ENCODE measurements around the gene ECE1. TPM values are rescaled to one million over a fixed set of nuclear protein-coding genes. Genes with fewer than 3 reads are reported as not detected.
"Not testable (repeated sequence)": the region's sequence is repeated elsewhere in the genome, so short reads cannot be mapped to it uniquely, and the experiment has no call there.

The ECE1 gene
- total RNA-seq, 3 donors from 2014 or later = 121 to 168 (median 149) TPM

- ATAC-seq (no peak), DNase-seq (no peak)
- Mint-ChIP-seq H3K4me3 (no peak overlapping the region), H3K36me3 (ENCODE audit: insufficient read depth) (peaks cover 32% of the 10 kb centered on the region), H3K9me3 (no peaks in the 10 kb centered on the region), H3K4me1 (ENCODE audit: low read depth) (no peaks in the 10 kb centered on the region), H3K27me3 (ENCODE audit: low read depth) (no peaks in the 10 kb centered on the region)
Observed at GRCh38 chr1:21240706-21241105, 49.6 kb downstream of the ECE1 start.

GRCh38 chr1:21239221-21239620, 51.0 kb downstream of the ECE1 start:
- Mint-ChIP-seq H3K36me3 (ENCODE audit: insufficient read depth) (peaks cover 26% of the 10 kb centered on the region), H3K9me3 (no peaks in the 10 kb centered on the region), H3K27me3 (ENCODE audit: low read depth) (no peaks in the 10 kb centered on the region), H3K4me3 (no peak overlapping the region), H3K4me1 (ENCODE audit: low read depth) (no peaks in the 10 kb centered on the region)
- DNase-seq (no peak), ATAC-seq (no peak)

GRCh38 chr1:21238141-21238800, 52.0 kb downstream of the ECE1 start:
- H3K27me3 Mint-ChIP-seq (ENCODE audit: low read depth) = no peaks in the 10 kb centered on the region
- no peaks in the 10 kb centered on the region for H3K4me1 Mint-ChIP-seq (ENCODE audit: low read depth)
- H3K36me3 Mint-ChIP-seq (ENCODE audit: insufficient read depth) = peaks cover 29% of the 10 kb centered on the region
- DNase-seq (no peak), ATAC-seq (no peak)
- H3K9me3 Mint-ChIP-seq = no peaks in the 10 kb centered on the region
- no peak overlapping the region for H3K4me3 Mint-ChIP-seq

GRCh38 chr1:21237446-21238088, 52.7 kb downstream of the ECE1 start:
- H3K36me3 Mint-ChIP-seq (ENCODE audit: insufficient read depth) = peaks cover 26% of the 10 kb centered on the region
- DNase-seq (no peak), ATAC-seq (no peak)
- no peaks in the 10 kb centered on the region for H3K27me3 Mint-ChIP-seq (ENCODE audit: low read depth)
- H3K4me3 Mint-ChIP-seq = no peak overlapping the region
- H3K9me3 Mint-ChIP-seq = no peaks in the 10 kb centered on the region
- no peaks in the 10 kb centered on the region for H3K4me1 Mint-ChIP-seq (ENCODE audit: low read depth)

- H3K36me3 Mint-ChIP-seq (ENCODE audit: insufficient read depth) = peaks cover 20% of the 10 kb centered on the region
Observed at GRCh38 chr1:21236178-21236577, 54.1 kb downstream of the ECE1 start.

GRCh38 chr1:21234779-21235178, 55.5 kb downstream of the ECE1 start:
- Mint-ChIP-seq H3K36me3 (ENCODE audit: insufficient read depth) (peaks cover 21% of the 10 kb centered on the region), H3K4me3 (no peak overlapping the region), H3K4me1 (ENCODE audit: low read depth) (peaks cover 1% of the 10 kb centered on the region), H3K9me3 (no peaks in the 10 kb centered on the region), H3K27me3 (ENCODE audit: low read depth) (no peaks in the 10 kb centered on the region)
- DNase-seq = no peak
- no peak for ATAC-seq

More at GRCh38 chr1:21236178-21236577, 54.1 kb downstream of the ECE1 start:
- DNase-seq (no peak), ATAC-seq (no peak)
- no peaks in the 10 kb centered on the region for H3K9me3 Mint-ChIP-seq
- peaks cover 1% of the 10 kb centered on the region for H3K4me1 Mint-ChIP-seq (ENCODE audit: low read depth)
- no peaks in the 10 kb centered on the region for H3K27me3 Mint-ChIP-seq (ENCODE audit: low read depth)
- no peak overlapping the region for H3K4me3 Mint-ChIP-seq

GRCh38 chr1:21233490-21233889, 56.8 kb downstream of the ECE1 start:
- DNase-seq (no peak), ATAC-seq (no peak)
- Mint-ChIP-seq H3K9me3 (no peaks in the 10 kb centered on the region), H3K4me1 (ENCODE audit: low read depth) (peaks cover 1% of the 10 kb centered on the region), H3K27me3 (ENCODE audit: low read depth) (no peaks in the 10 kb centered on the region), H3K36me3 (ENCODE audit: insufficient read depth) (peaks cover 24% of the 10 kb centered on the region), H3K4me3 (no peak overlapping the region)

GRCh38 chr1:21232044-21232443, 58.2 kb downstream of the ECE1 start:
- Mint-ChIP-seq H3K27me3 (ENCODE audit: low read depth) (no peaks in the 10 kb centered on the region), H3K4me1 (ENCODE audit: low read depth) (peaks cover 1% of the 10 kb centered on the region), H3K36me3 (ENCODE audit: insufficient read depth) (peaks cover 28% of the 10 kb centered on the region), H3K4me3 (no peak overlapping the region), H3K9me3 (no peaks in the 10 kb centered on the region)
- DNase-seq (peak; percentile 23), ATAC-seq (peak in 1 of 2 donors; percentile 52)

- Mint-ChIP-seq H3K4me1 (ENCODE audit: low read depth) (peaks cover 1% of the 10 kb centered on the region), H3K27me3 (ENCODE audit: low read depth) (no peaks in the 10 kb centered on the region), H3K4me3 (no peak overlapping the region), H3K36me3 (ENCODE audit: insufficient read depth) (peaks cover 31% of the 10 kb centered on the region), H3K9me3 (no peaks in the 10 kb centered on the region)
- no peak for ATAC-seq
- no peak for DNase-seq
Observed at GRCh38 chr1:21229246-21230000, 60.8 kb downstream of the ECE1 start.

GRCh38 chr1:21228224-21228623, 62.0 kb downstream of the ECE1 start:
- not testable (repeated sequence) for DNase-seq; H3K27me3 Mint-ChIP-seq (ENCODE audit: low read depth); H3K4me3 Mint-ChIP-seq; H3K4me1 Mint-ChIP-seq (ENCODE audit: low read depth); H3K9me3 Mint-ChIP-seq; ATAC-seq
- peaks cover 32% of the 10 kb centered on the region for H3K36me3 Mint-ChIP-seq (ENCODE audit: insufficient read depth)

- Mint-ChIP-seq H3K9me3 (no peaks in the 10 kb centered on the region), H3K36me3 (ENCODE audit: insufficient read depth) (peaks cover 38% of the 10 kb centered on the region), H3K27me3 (ENCODE audit: low read depth) (no peaks in the 10 kb centered on the region), H3K4me1 (ENCODE audit: low read depth) (no peaks in the 10 kb centered on the region), H3K4me3 (no peak overlapping the region)
- ATAC-seq (no peak), DNase-seq (no peak)
Observed at GRCh38 chr1:21225065-21225464, 65.2 kb downstream of the ECE1 start.

- Mint-ChIP-seq H3K4me1 (ENCODE audit: low read depth) (peaks cover 4% of the 10 kb centered on the region), H3K27me3 (ENCODE audit: low read depth) (no peaks in the 10 kb centered on the region), H3K36me3 (ENCODE audit: insufficient read depth) (peaks cover 31% of the 10 kb centered on the region), H3K9me3 (no peaks in the 10 kb centered on the region), H3K4me3 (no peak overlapping the region)
- ATAC-seq (no peak), DNase-seq (no peak)
Observed at GRCh38 chr1:21220815-21221214, 69.4 kb downstream of the ECE1 start.

GRCh38 chr1:21219674-21220073, 70.6 kb downstream of the ECE1 start:
- no peak for DNase-seq
- Mint-ChIP-seq H3K4me3 (no peak overlapping the region), H3K36me3 (ENCODE audit: insufficient read depth) (peaks cover 27% of the 10 kb centered on the region), H3K4me1 (ENCODE audit: low read depth) (peaks cover 4% of the 10 kb centered on the region), H3K9me3 (no peaks in the 10 kb centered on the region), H3K27me3 (ENCODE audit: low read depth) (no peaks in the 10 kb centered on the region)
- no peak for ATAC-seq

- no peaks in the 10 kb centered on the region for H3K9me3 Mint-ChIP-seq
- H3K4me1 Mint-ChIP-seq (ENCODE audit: low read depth) = peaks cover 4% of the 10 kb centered on the region
- peak; percentile 37 to 54 for ATAC-seq
- no peak overlapping the region for H3K4me3 Mint-ChIP-seq
- DNase-seq = no peak
- no peaks in the 10 kb centered on the region for H3K27me3 Mint-ChIP-seq (ENCODE audit: low read depth)
- H3K36me3 Mint-ChIP-seq (ENCODE audit: insufficient read depth) = peaks cover 16% of the 10 kb centered on the region
Observed at GRCh38 chr1:21217812-21218596, 72.3 kb downstream of the ECE1 start.
